Germinal center (tissue), 1 donor: ENCODE measurements around the gene COQ5.
"Not testable (repeated sequence)": the region's sequence is repeated elsewhere in the genome, so short reads cannot be mapped to it uniquely, and the experiment has no call there.

Source experiments
- DNase-seq: peaks from one replicate; pipeline ENCODE4 v3.0.0; 2012; ENCODE audit warnings: mixed read lengths, low spot score

COQ5 gene

GRCh38 chr12:120529641-120530417, 871 bp upstream of the COQ5 start:
- DNase-seq: peak; percentile 20

- no peak for DNase-seq
Measured at GRCh38 chr12:120522568-120522967, 6.4 kb downstream of the COQ5 start.

- not testable (repeated sequence) for DNase-seq
Measured at GRCh38 chr12:120519324-120519723, 9.6 kb downstream of the COQ5 start.

GRCh38 chr12:120515496-120515895, 13.5 kb downstream of the COQ5 start:
- DNase-seq: no peak

GRCh38 chr12:120514002-120514401, 15.0 kb downstream of the COQ5 start:
- DNase-seq: no peak

- no peak for DNase-seq
Measured at GRCh38 chr12:120508537-120508936, 20.4 kb downstream of the COQ5 start.

- DNase-seq: no peak
Measured at GRCh38 chr12:120504587-120504986, 24.4 kb downstream of the COQ5 start.

GRCh38 chr12:120500581-120500980, 28.4 kb downstream of the COQ5 start:
- no peak for DNase-seq

GRCh38 chr12:120498870-120499515, 30.0 kb downstream of the COQ5 start:
- DNase-seq: no peak

- no peak for DNase-seq
Measured at GRCh38 chr12:120497524-120498150, 31.3 kb downstream of the COQ5 start.

GRCh38 chr12:120496413-120497340, 32.3 kb downstream of the COQ5 start:
- peak; percentile 76 for DNase-seq

GRCh38 chr12:120495731-120496412, 33.1 kb downstream of the COQ5 start, which contains the start of gene DYNLL1:
DYNLL1 (plus strand) TSS chr12:120496113; CDS start chr12:120496422, 309 bp downstream.
- DNase-seq: peak; percentile 98

- DNase-seq: no peak
Measured at GRCh38 chr12:120495186-120495730, 33.7 kb downstream of the COQ5 start.

- DNase-seq: no peak
Measured at GRCh38 chr12:120490833-120491512, 38.0 kb downstream of the COQ5 start.

GRCh38 chr12:120490325-120490724, 38.6 kb downstream of the COQ5 start:
- DNase-seq: no peak

GRCh38 chr12:120489018-120489417, 39.9 kb downstream of the COQ5 start:
- no peak for DNase-seq

- DNase-seq: no peak
Measured at GRCh38 chr12:120488057-120488640, 40.8 kb downstream of the COQ5 start.

GRCh38 chr12:120487552-120487951, 41.4 kb downstream of the COQ5 start:
- not testable (repeated sequence) for DNase-seq

- peak; percentile 49 for DNase-seq
Measured at GRCh38 chr12:120485961-120486881, 42.7 kb downstream of the COQ5 start.
